HAP-1 (cell line): Measurements from ENCODE around the gene DDX51.
"Not testable (repeated sequence)": the region's sequence is repeated elsewhere in the genome, so short reads cannot be mapped to it uniquely, and the experiment has no call there.

Experiments
- DNase-seq, 2 experiments: peaks; one replicate each; pipeline ENCODE4 v3.0.0-alpha.2; 2016 to 2020; ENCODE audit warnings: low spot score in 2 of 2
- H3K27me3 ChIP-seq: fragments of 250-450 bp; sonication (Bioruptor Pico); 2 replicates; pipeline ENCODE4 v1.5.1; 2020; ENCODE audit warnings: low read depth, mild to moderate bottlenecking, moderate library complexity
- H3K36me3 ChIP-seq: fragments of 250-450 bp; sonication (Bioruptor Pico); replicated peaks from 2 replicates; pipeline ENCODE4 v1.5.1; 2020; ENCODE audit warnings: mild to moderate bottlenecking
- H3K4me1 ChIP-seq: fragments of 250-450 bp; sonication (Bioruptor Pico); 2 replicates; pipeline ENCODE4 v1.5.1; 2020; ENCODE audit warnings: mild to moderate bottlenecking
- H3K4me3 ChIP-seq: fragments of 250-450 bp; sonication (Bioruptor Pico); 2 replicates; pipeline ENCODE4 v1.5.1; 2020; ENCODE audit warnings: mild to moderate bottlenecking, moderate library complexity
- H3K9me3 ChIP-seq: fragments of 250-450 bp; sonication (Bioruptor Pico); 2 replicates; pipeline ENCODE4 v1.5.1; 2020; ENCODE audit warnings: mild to moderate bottlenecking, moderate library complexity
- in situ Hi-C: fragments of 300-500 bp; cut with MboI; formaldehyde crosslinking; loops from 3 replicates; pipeline ENCODE4 v1.14.3; 2020; ENCODE audit warnings: low sequenced_read_pairs, inconsistent platforms, mixed read lengths

Gene DDX51

DNA sequence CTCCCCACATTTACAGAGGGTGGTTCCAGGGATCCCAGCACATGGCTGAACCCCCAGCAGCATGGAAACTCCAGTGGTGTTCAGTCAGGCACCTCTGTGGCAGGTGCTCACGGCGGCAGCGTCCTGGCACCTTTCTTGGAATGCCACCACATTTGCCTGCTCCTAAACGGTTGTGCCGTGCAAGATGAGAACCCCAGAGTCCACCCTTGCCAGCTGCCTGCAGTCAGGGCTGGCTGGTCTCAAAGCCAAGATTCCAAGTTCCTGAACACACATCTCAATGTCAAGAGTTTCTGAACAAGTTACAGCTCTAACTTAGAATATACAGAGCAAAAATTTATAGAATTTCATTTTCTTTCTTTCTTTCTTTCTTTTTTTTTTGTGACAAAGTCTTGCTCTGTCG is 38.7 kb downstream of the DDX51 start:
- Histone ChIP-seq H3K4me1 (no peaks in the 10 kb centered on the region), H3K27me3 (no peaks in the 10 kb centered on the region), H3K36me3 (peaks cover 14% of the 10 kb centered on the region), H3K4me3 (no peak overlapping the region), H3K9me3 (no peaks in the 10 kb centered on the region)
- in situ Hi-C loops, result no loop called here
- no peak for DNase-seq

DNA sequence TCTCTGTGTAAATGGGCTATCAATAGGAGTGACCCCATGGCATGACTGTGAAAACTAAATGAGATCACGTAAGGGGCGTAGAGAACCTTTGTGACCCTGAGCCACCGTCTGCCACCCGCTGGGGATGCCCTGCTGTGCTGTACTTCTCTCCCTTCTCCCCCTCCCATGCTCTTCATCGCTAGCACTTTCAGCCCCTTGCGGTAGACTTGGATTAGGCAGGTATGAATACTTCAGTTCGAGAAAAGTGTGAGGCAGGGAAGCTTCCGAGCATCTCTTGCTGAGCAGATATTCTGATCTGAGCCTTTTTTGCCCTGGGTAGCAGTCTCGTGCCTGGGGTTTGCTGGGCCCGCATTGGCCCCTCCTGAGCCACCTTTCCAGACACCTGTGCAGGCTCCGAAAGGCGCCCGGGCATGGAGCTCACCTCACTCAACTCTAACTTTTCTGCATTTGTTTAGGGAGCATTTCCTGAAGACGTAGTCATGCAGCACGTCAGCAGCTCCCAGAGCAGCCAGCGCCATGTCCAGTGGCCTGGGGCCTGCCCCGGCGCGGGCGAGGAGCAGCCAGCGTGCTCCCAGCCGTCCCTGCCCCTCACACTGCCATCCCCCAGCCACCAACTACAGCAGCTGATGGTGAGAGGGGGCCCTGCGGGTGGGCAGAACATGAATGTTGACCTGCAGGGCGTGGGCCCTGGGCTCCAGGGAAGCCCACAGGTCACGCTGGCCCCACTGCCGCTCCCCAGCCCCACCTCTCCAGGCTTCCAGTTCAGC is 40.4 kb downstream of the DDX51 start:
- in situ Hi-C loops, result no loop called here

DNA sequence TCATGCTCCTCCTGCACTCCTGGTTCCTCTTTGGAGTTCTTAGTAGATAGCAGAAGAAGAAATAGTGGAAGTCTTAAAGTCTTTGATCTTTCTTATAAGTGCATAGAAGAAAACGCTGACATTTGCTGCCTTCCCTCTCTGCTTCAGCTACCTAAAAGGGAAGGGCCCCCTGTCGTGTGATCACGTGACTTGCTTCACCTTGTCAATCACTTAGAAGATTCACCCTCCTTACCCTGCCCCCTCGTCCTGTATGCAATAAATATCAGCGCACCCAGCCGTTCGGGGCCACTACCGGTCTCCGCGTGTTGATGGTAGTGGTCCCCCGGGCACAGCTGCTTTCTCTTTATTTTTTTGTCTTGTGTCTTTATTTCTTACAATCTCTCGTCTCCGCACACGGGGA is 41.0 kb downstream of the DDX51 start:
- H3K27me3 ChIP-seq, H3K36me3 ChIP-seq, H3K4me1 ChIP-seq, in situ Hi-C loops, H3K9me3 ChIP-seq, H3K4me3 ChIP-seq, DNase-seq: not testable (repeated sequence)

More for the DNA sequence above, 40.4 kb downstream of the DDX51 start:
- no peak for DNase-seq
- no peaks in the 10 kb centered on the region for H3K9me3 ChIP-seq
- H3K4me1 ChIP-seq, result no peaks in the 10 kb centered on the region
- peaks cover 11% of the 10 kb centered on the region for H3K36me3 ChIP-seq
- H3K4me3 ChIP-seq, result no peak overlapping the region
- H3K27me3 ChIP-seq, result no peaks in the 10 kb centered on the region

DNA sequence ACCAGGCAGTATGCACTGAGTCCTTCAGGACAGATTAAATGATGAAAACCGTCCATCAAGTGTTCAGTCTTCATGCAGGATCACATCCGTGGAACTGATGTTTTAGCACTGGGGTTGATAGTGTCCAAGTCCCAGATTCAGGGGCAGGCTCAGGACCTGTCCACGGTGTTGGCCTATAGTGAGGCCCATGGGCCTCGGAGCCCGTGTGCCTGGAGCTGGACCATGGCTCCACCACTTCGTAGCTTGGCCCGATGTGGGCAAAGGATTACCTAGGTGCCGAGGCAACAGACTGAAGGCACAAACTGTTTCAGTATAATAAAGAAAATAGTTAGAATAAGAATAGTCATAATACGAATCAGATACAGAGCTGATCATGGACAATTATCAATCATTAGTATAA is 41.8 kb downstream of the DDX51 start:
- no peak for DNase-seq
- H3K4me3 ChIP-seq, result no peak overlapping the region
- H3K9me3 ChIP-seq, result no peaks in the 10 kb centered on the region
- in situ Hi-C loops, result no loop called here
- peaks cover 7% of the 10 kb centered on the region for H3K36me3 ChIP-seq
- no peaks in the 10 kb centered on the region for H3K27me3 ChIP-seq
- H3K4me1 ChIP-seq, result no peaks in the 10 kb centered on the region

DNA sequence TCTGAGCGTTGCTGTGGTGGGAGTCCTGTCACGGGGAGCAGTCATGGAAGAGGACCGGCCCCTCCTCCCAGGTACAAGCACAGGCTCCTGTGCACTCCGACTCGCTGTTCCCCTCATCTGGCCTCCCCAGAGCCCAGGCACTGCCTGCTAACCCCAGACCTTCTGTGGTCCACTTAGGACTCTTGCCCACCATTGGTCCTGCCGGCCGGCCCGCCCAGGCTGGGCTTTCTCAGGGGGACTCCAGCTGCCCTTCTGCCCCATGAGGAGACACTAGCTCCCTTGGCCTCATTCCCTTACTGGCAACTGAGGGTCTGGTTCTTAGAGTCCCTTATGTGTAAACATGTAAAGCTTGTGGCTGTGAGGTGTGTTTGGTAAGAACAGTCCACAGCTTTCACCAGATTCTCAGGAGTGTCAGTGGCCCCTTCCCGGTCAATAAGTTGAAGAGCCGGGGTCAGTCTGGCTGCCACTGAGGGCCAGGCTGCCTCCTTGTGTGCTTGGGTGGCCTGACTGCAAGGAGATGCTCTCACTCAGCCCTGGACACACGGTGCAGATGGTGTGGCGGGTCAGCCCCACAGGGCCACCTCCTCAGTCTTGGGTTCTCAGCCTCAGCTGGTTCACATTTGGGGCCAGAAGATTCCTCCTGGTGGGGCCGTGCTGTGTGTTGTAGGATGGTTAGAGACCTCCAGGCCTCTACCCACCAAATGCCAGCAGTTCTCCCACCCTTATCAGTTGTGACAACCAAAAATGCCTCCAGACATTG is 43.6 kb downstream of the DDX51 start:
- Histone ChIP-seq H3K27me3 (no peaks in the 10 kb centered on the region), H3K36me3 (peaks cover 12% of the 10 kb centered on the region), H3K4me3 (no peak overlapping the region), H3K9me3 (no peaks in the 10 kb centered on the region), H3K4me1 (no peaks in the 10 kb centered on the region)
- DNase-seq, result no peak
- in situ Hi-C loops, result no loop called here

DNA sequence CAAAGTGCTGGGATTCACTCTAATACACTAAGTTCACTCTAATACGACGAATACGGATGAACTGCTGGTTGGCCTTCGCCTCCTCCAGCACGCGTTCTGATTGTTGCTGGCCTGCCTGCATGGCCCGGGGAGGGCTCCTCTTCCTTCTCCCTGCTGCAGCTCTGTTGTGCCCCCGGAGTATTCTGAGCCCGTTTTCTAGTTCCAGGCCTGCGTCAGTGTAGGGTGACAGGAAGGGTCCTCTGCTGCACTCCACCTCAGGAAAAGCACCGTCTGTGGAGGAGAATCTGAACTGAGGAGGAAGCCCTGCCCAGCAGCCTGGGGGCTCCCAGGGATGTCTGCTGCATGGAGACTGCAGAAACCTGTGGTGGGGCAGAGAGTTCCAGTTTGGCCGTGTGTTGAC is 44.4 kb downstream of the DDX51 start:
- peaks cover 8% of the 10 kb centered on the region; the same call in 1 of the 2 replicates for H3K36me3 ChIP-seq

DNA sequence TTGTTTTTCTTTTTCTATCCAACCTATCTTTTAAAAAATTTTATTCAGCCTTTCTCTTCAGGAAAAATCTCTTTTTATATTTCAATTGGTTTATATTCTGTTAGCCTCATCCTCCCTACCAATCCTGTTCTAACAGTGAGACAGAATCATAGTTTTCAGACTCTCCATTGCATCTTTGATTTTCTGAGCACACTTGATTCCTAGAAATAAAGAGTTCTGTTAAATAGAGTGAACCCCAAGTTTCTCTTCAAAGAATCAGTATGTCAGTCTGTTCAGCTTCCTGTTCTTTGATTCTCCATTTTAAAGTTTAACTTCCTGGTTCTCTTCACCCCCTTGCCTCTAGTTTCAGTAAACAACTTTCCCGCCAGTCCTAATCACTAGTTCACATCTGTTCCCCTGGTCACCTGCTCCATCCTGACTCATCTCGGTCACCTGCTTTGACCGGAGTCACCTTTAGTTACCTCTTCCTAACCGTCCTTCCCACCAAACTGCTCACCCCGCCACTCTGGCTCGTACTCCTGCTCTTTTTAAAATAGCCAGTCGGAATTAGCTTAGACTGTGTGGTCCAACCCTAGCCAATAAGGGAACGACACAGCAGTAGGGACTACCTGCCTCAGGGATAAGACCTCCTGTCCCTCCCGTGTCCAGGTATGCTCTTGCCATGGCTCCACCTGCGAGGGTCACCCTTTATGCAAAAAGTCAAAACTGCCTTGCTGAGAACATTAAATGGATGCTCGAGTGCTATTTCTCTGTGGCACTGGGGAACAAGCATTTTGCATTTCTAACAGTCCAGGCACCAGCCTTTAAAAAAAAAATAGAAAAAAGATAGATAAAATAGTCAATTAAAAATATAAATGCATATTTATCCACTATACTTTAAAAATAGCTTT is 48.4 kb downstream of the DDX51 start:
- in situ Hi-C loops, result no loop called here
- H3K36me3 ChIP-seq, result peaks cover 6% of the 10 kb centered on the region
- no peaks in the 10 kb centered on the region for H3K4me1 ChIP-seq
- no peaks in the 10 kb centered on the region for H3K27me3 ChIP-seq
- no peaks in the 10 kb centered on the region for H3K9me3 ChIP-seq
- no peak overlapping the region for H3K4me3 ChIP-seq
- DNase-seq, result no peak

More for the DNA sequence above, 44.4 kb downstream of the DDX51 start:
- Histone ChIP-seq H3K4me1 (no peaks in the 10 kb centered on the region), H3K4me3 (no peak overlapping the region), H3K27me3 (no peaks in the 10 kb centered on the region), H3K9me3 (no peaks in the 10 kb centered on the region)
- no peak for DNase-seq
- in situ Hi-C loops, result no loop called here

DNA sequence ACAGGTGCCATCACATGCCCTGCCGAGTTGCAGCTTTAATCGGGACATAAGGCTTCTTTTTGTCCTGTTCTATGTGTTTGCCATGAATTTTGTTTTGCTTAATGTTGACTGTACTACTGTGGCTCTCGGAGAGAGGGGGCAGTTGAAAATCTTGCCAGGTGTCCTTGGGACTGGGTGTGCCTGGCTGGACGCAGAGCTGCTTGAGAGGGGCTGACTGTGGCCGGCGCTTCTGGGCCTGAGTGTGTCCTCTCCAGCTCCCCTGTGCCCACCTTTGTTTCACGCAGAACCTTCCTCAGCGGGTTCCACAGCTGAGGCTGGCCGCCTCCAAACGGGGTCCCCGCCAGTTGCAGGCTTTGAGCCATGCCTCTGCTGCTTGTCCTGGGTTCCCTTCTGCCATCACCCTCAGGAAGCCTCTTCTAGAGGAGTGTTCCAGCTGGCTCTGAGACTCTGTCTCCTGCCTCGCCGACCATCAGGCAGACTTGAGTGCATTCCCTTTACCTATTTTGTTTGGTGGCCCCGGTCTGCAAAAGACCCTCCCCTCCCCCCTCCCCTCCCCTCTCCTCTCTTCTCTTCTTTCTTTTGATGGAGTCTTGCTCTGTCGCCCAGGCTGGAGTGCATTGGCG is 49.7 kb downstream of the DDX51 start:
- no peaks in the 10 kb centered on the region for H3K9me3 ChIP-seq
- in situ Hi-C loops, result no loop called here
- no peaks in the 10 kb centered on the region for H3K27me3 ChIP-seq
- peaks cover 12% of the 10 kb centered on the region for H3K36me3 ChIP-seq
- no peak for DNase-seq
- no peaks in the 10 kb centered on the region; the same call in 1 of the 2 replicates for H3K4me1 ChIP-seq
- no peak overlapping the region for H3K4me3 ChIP-seq

DNA sequence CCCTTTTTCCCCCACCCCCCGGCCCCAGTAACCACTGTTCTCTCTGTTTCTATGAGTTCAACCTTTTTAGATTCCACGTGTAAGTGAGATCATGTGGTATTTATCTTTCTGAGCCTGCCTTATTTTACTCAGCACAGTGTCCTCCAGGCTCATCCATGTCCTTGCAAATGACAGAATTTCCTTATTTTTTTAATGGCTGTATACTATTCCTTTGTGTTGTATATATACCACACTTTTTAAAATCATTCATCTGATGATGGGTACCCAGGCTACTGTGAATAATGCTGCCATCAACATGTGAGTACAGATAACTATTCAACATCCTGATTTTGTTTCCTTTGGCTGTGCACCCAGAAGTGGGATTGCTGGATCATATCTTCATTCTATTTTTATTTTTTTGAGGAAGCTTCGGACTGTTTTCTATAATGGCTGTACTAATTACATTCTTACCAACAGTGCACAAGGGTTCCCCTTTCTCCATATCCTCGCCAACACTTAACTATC is 54.7 kb downstream of the DDX51 start:
- DNase-seq, result no peak
- in situ Hi-C loops, result no loop called here
- peaks cover 15% of the 10 kb centered on the region for H3K36me3 ChIP-seq
- H3K4me1 ChIP-seq, result peaks cover 11% of the 10 kb centered on the region
- no peaks in the 10 kb centered on the region for H3K9me3 ChIP-seq
- H3K4me3 ChIP-seq, result no peak overlapping the region
- H3K27me3 ChIP-seq, result no peaks in the 10 kb centered on the region
